Breast epithelium (tissue), 4 donors: ENCODE results near the gene ATP13A3. TPM values are rescaled to one million over a fixed set of nuclear protein-coding genes. Genes with fewer than 3 reads are reported as not detected.

Source experiments
- DNase-seq, 2 donors: peaks; one replicate each; pipeline ENCODE4 v3.0.0-alpha.2; 2019; ENCODE audit warnings: low spot score in 2 of 2
- H3K27ac ChIP-seq, 2 donors: fragments of 200-600 bp; sonication (generic) in 1 of 2; one replicate each; pipeline ENCODE4 v1.5.1; 2016 to 2019; ENCODE audit warnings: mild to moderate bottlenecking in 1 of 2
- H3K27me3 ChIP-seq, 2 donors: fragments of 200-600 bp; sonication (generic) in 1 of 2; one replicate each; pipeline versions ENCODE4 v1.5.1 to v1.6.0; 2017 to 2019; ENCODE audit warnings: control low read depth in 1 of 2, mild to moderate bottlenecking in 1 of 2
- H3K36me3 ChIP-seq: fragments of 200-600 bp; one replicate; pipeline ENCODE4 v1.5.1; 2019
- H3K4me1 ChIP-seq, 2 donors: fragments of 200-600 bp; sonication (generic); one replicate each; pipeline ENCODE4 v1.5.1; 2016 to 2019; ENCODE audit warnings: control low read depth in 1 of 2
- H3K4me3 ChIP-seq, 3 donors: fragments of 200-600 bp; sonication (generic); 1 replicate in 2 of 3; 2 replicates in 1 of 3; pipeline ENCODE4 v1.5.1; 2016 to 2019; ENCODE audit warnings: mild to moderate bottlenecking in 3 of 3, moderate library complexity in 2 of 3
- H3K9me3 ChIP-seq, 2 donors: fragments of 200-600 bp; sonication (generic) in 1 of 2; one replicate each; pipeline ENCODE4 v1.5.1; 2016 to 2019; ENCODE audit warnings: control low read depth in 1 of 2
- CTCF ChIP-seq, 3 donors: fragments of 450-650 bp; IDR thresholded peaks; one replicate each; pipeline ENCODE4 v1.5.1; 2016 to 2017; ENCODE audit warnings: antibody characterized with exemption in 3 of 3, mild to moderate bottlenecking in 3 of 3, moderate library complexity in 3 of 3
- POLR2A ChIP-seq: fragments of 450-650 bp; IDR thresholded peaks from one replicate; pipeline ENCODE4 v1.6.1; 2016; ENCODE audit warnings: antibody characterized with exemption, mild to moderate bottlenecking, moderate library complexity
- POLR2AphosphoS5 ChIP-seq, 3 donors: sonication (generic); formaldehyde crosslinking; IDR thresholded peaks; one replicate each; pipeline ENCODE4 v1.6.1; 2017; ENCODE audit warnings: antibody characterized with exemption in 3 of 3
- intact Hi-C: fragments of 100-400 bp; cut with DNase I; formaldehyde crosslinking; loops from one replicate; pipeline ENCODE4 v1.15.1; 2023; ENCODE audit warnings: low total_unique reads
- total RNA-seq, 3 donors: library from RNA; depleted of rRNA; stranded (reverse); fragments of >200 nt; gene quantifications; one replicate each; pipeline ENCODE4 v1.1.0, GENCODE V29; 2016

The ATP13A3 gene
- total RNA-seq, 3 donors from 2014 or later = 132 to 170 (median 142) TPM

GRCh38 chr3:194384156-194384555, 102.6 kb downstream of the ATP13A3 start:
- Histone ChIP-seq H3K4me3 (no peak overlapping the region), H3K36me3 (no peaks in the 10 kb centered on the region), H3K9me3 (no peaks in the 10 kb centered on the region), H3K27ac (no peak overlapping the region), H3K4me1 (no peaks in the 10 kb centered on the region), H3K27me3 (peaks cover 0 to 3% of the 10 kb centered on the region in 2 donors)
- no peak for TF ChIP-seq POLR2A
- TF ChIP-seq CTCF (IDR thresholded peaks at IDR 0.05) = no peak
- no peak for TF ChIP-seq POLR2AphosphoS5 (IDR thresholded peaks at IDR 0.05)
- no peak for DNase-seq
- intact Hi-C loops = no loop called here

GRCh38 chr3:194383276-194383940, 103.4 kb downstream of the ATP13A3 start:
- intact Hi-C loops = no loop called here
- H3K27me3 ChIP-seq = peaks cover 0 to 3% of the 10 kb centered on the region in 2 donors
- no peaks in the 10 kb centered on the region for H3K4me1 ChIP-seq
- H3K27ac ChIP-seq = no peak overlapping the region
- no peaks in the 10 kb centered on the region for H3K9me3 ChIP-seq
- TF ChIP-seq POLR2AphosphoS5 (IDR thresholded peaks at IDR 0.05) (no peak), POLR2A (no peak), CTCF (IDR thresholded peaks at IDR 0.05) (no peak)
- no peak for DNase-seq
- H3K4me3 ChIP-seq = no peak overlapping the region
- no peaks in the 10 kb centered on the region for H3K36me3 ChIP-seq

GRCh38 chr3:194382892-194383223, 103.9 kb downstream of the ATP13A3 start:
- TF ChIP-seq CTCF (IDR thresholded peaks at IDR 0.05) (no peak), POLR2AphosphoS5 (IDR thresholded peaks at IDR 0.05) (no peak), POLR2A (no peak)
- Histone ChIP-seq H3K9me3 (no peaks in the 10 kb centered on the region), H3K4me3 (no peak overlapping the region), H3K4me1 (no peaks in the 10 kb centered on the region), H3K36me3 (no peaks in the 10 kb centered on the region), H3K27ac (no peak overlapping the region), H3K27me3 (peaks cover 0 to 3% of the 10 kb centered on the region in 2 donors)
- DNase-seq = no peak
- intact Hi-C loops = no loop called here

- intact Hi-C loops = no loop called here
- DNase-seq = no peak
- peaks cover 0 to 3% of the 10 kb centered on the region in 2 donors for H3K27me3 ChIP-seq
- H3K4me1 ChIP-seq = no peaks in the 10 kb centered on the region
- H3K4me3 ChIP-seq = no peak overlapping the region
- no peak for TF ChIP-seq POLR2AphosphoS5 (IDR thresholded peaks at IDR 0.05)
- H3K27ac ChIP-seq = no peak overlapping the region
- no peaks in the 10 kb centered on the region for H3K36me3 ChIP-seq
- no peaks in the 10 kb centered on the region for H3K9me3 ChIP-seq
These were observed 104.5 kb downstream of the ATP13A3 start for GRCh38 chr3:194382196-194382891.

- no peaks in the 10 kb centered on the region for H3K9me3 ChIP-seq
- TF ChIP-seq POLR2AphosphoS5 (IDR thresholded peaks at IDR 0.05) (no peak), POLR2A (no peak), CTCF (IDR thresholded peaks at IDR 0.05) (no peak)
- H3K27me3 ChIP-seq = peaks cover 0 to 3% of the 10 kb centered on the region in 2 donors
- H3K36me3 ChIP-seq = no peaks in the 10 kb centered on the region
- no peaks in the 10 kb centered on the region for H3K4me1 ChIP-seq
- no peak for DNase-seq
- intact Hi-C loops = no loop called here
- peak overlapping the region in 2 of 3 donors; percentile 33 to 44 for H3K4me3 ChIP-seq
- H3K27ac ChIP-seq = no peak overlapping the region
These were observed 105.3 kb downstream of the ATP13A3 start for GRCh38 chr3:194381460-194381875.
